ENCODE data around the gene DTD1. TPM values are rescaled to one million over a fixed set of nuclear protein-coding genes. Genes with fewer than 3 reads are reported as not detected.

Gene DTD1
- polyA plus RNA-seq, 3 donors from 2014 or later, result 47.4 to 68.3 (median 66.6) TPM

- Mint-ChIP-seq H3K27ac (peak overlapping the region in 1 of 6 donors; percentile 52), H3K4me3 (no peak overlapping the region), H3K4me1 (peaks cover 12 to 16% of the 10 kb centered on the region in 2 donors), H3K36me3 (peaks cover 0 to 5% (median 0%) of the 10 kb centered on the region in 3 donors), H3K9me3 (no peaks in the 10 kb centered on the region), H3K27me3 (ENCODE audit: low read depth in 3 of 3) (peaks cover 0 to 1% (median 0%) of the 10 kb centered on the region in 3 donors)
- no peak for DNase-seq
Measured at GRCh38 chr20:18705910-18706309, 118.1 kb downstream of the DTD1 start.

GRCh38 chr20:18712131-18712530, 124.3 kb downstream of the DTD1 start:
- Mint-ChIP-seq H3K9me3 (no peaks in the 10 kb centered on the region), H3K27ac (no peak overlapping the region), H3K4me1 (peaks cover 11 to 14% of the 10 kb centered on the region in 2 donors), H3K4me3 (no peak overlapping the region), H3K27me3 (ENCODE audit: low read depth in 3 of 3) (peaks cover 0 to 1% (median 0%) of the 10 kb centered on the region in 3 donors), H3K36me3 (peaks cover 0 to 5% (median 0%) of the 10 kb centered on the region in 3 donors)
- no peak for DNase-seq

- Mint-ChIP-seq H3K36me3 (peaks cover 0 to 5% (median 0%) of the 10 kb centered on the region in 3 donors), H3K27ac (no peak overlapping the region), H3K4me1 (peaks cover 11 to 15% of the 10 kb centered on the region in 2 donors), H3K27me3 (ENCODE audit: low read depth in 3 of 3) (peaks cover 0 to 1% (median 0%) of the 10 kb centered on the region in 3 donors), H3K9me3 (no peaks in the 10 kb centered on the region), H3K4me3 (no peak overlapping the region)
- DNase-seq, result no peak
Measured at GRCh38 chr20:18712882-18713281, 125.0 kb downstream of the DTD1 start.

- no peak overlapping the region for H3K4me3 Mint-ChIP-seq
- no peaks in the 10 kb centered on the region for H3K27me3 Mint-ChIP-seq (ENCODE audit: low read depth in 3 of 3)
- peaks cover 0 to 9% (median 5%) of the 10 kb centered on the region in 3 donors for H3K36me3 Mint-ChIP-seq
- DNase-seq, result no peak
- no peaks in the 10 kb centered on the region for H3K9me3 Mint-ChIP-seq
- H3K27ac Mint-ChIP-seq, result no peak overlapping the region
- peaks cover 11 to 15% of the 10 kb centered on the region in 2 donors for H3K4me1 Mint-ChIP-seq
Measured at GRCh38 chr20:18715564-18715963, 127.7 kb downstream of the DTD1 start.

- DNase-seq, result no peak
- Mint-ChIP-seq H3K36me3 (peaks cover 3 to 13% (median 12%) of the 10 kb centered on the region in 3 donors), H3K4me1 (peaks cover 6 to 7% of the 10 kb centered on the region in 2 donors), H3K27ac (peak overlapping the region in 1 of 6 donors; percentile 21), H3K27me3 (ENCODE audit: low read depth in 3 of 3) (no peaks in the 10 kb centered on the region), H3K4me3 (no peak overlapping the region), H3K9me3 (peaks cover 0 to 2% (median 0%) of the 10 kb centered on the region in 6 donors)
Measured at GRCh38 chr20:18717062-18717461, 129.2 kb downstream of the DTD1 start.

GRCh38 chr20:18718129-18718528, 130.3 kb downstream of the DTD1 start:
- Mint-ChIP-seq H3K9me3 (peaks cover 0 to 2% (median 0%) of the 10 kb centered on the region in 6 donors), H3K27me3 (ENCODE audit: low read depth in 3 of 3) (no peaks in the 10 kb centered on the region), H3K4me3 (no peak overlapping the region), H3K27ac (no peak overlapping the region), H3K4me1 (peaks cover 6 to 7% of the 10 kb centered on the region in 2 donors), H3K36me3 (peaks cover 3 to 13% (median 12%) of the 10 kb centered on the region in 3 donors)
- DNase-seq, result no peak

- Mint-ChIP-seq H3K4me1 (peaks cover 6 to 7% of the 10 kb centered on the region in 2 donors), H3K27ac (no peak overlapping the region), H3K27me3 (ENCODE audit: low read depth in 3 of 3) (no peaks in the 10 kb centered on the region), H3K36me3 (peaks cover 3 to 13% (median 12%) of the 10 kb centered on the region in 3 donors), H3K9me3 (peaks cover 0 to 2% (median 0%) of the 10 kb centered on the region in 6 donors), H3K4me3 (no peak overlapping the region)
- no peak for DNase-seq
Measured at GRCh38 chr20:18719426-18719825, 131.6 kb downstream of the DTD1 start.

GRCh38 chr20:18721551-18722115, 133.8 kb downstream of the DTD1 start:
- DNase-seq, result no peak
- Mint-ChIP-seq H3K4me3 (no peak overlapping the region), H3K9me3 (peaks cover 0 to 2% (median 0%) of the 10 kb centered on the region in 6 donors), H3K36me3 (peaks cover 3 to 12% (median 8%) of the 10 kb centered on the region in 3 donors), H3K27ac (no peak overlapping the region), H3K4me1 (peaks cover 4 to 15% of the 10 kb centered on the region in 2 donors), H3K27me3 (ENCODE audit: low read depth in 3 of 3) (no peaks in the 10 kb centered on the region)

- DNase-seq, result no peak
- peaks cover 0 to 2% (median 0%) of the 10 kb centered on the region in 6 donors for H3K9me3 Mint-ChIP-seq
- peaks cover 3 to 12% (median 8%) of the 10 kb centered on the region in 3 donors for H3K36me3 Mint-ChIP-seq
- H3K4me3 Mint-ChIP-seq, result no peak overlapping the region
- H3K4me1 Mint-ChIP-seq, result peaks cover under 1 to 17% of the 10 kb centered on the region in 2 donors
- H3K27me3 Mint-ChIP-seq (ENCODE audit: low read depth in 3 of 3), result peaks cover 0 to 3% (median 0%) of the 10 kb centered on the region in 3 donors
- H3K27ac Mint-ChIP-seq, result no peak overlapping the region
Measured at GRCh38 chr20:18722371-18722770, 134.5 kb downstream of the DTD1 start.

GRCh38 chr20:18724077-18724476, 136.2 kb downstream of the DTD1 start:
- Mint-ChIP-seq H3K27ac (no peak overlapping the region), H3K4me3 (no peak overlapping the region), H3K27me3 (ENCODE audit: low read depth in 3 of 3) (peaks cover 0 to 3% (median 0%) of the 10 kb centered on the region in 3 donors)

GRCh38 chr20:18724788-18725464, 137.1 kb downstream of the DTD1 start:
- H3K27ac Mint-ChIP-seq, result no peak overlapping the region
- peaks cover 6 to 21% of the 10 kb centered on the region in 2 donors for H3K4me1 Mint-ChIP-seq
- H3K36me3 Mint-ChIP-seq, result peaks cover 3 to 11% (median 4%) of the 10 kb centered on the region in 3 donors
- DNase-seq, result no peak
- peaks cover 0 to 2% (median 0%) of the 10 kb centered on the region in 6 donors for H3K9me3 Mint-ChIP-seq
- H3K27me3 Mint-ChIP-seq (ENCODE audit: low read depth in 3 of 3), result peaks cover 0 to 3% (median 0%) of the 10 kb centered on the region in 3 donors
- no peak overlapping the region for H3K4me3 Mint-ChIP-seq

More at GRCh38 chr20:18724077-18724476, 136.2 kb downstream of the DTD1 start:
- Mint-ChIP-seq H3K36me3 (peaks cover 3 to 12% (median 8%) of the 10 kb centered on the region in 3 donors), H3K9me3 (peaks cover 0 to 2% (median 0%) of the 10 kb centered on the region in 6 donors), H3K4me1 (peaks cover 6 to 21% of the 10 kb centered on the region in 2 donors)
- DNase-seq, result no peak

GRCh38 chr20:18727032-18727508, 139.2 kb downstream of the DTD1 start:
- peak overlapping the region in 2 of 6 donors; percentile 33 to 58 for H3K27ac Mint-ChIP-seq
- H3K4me3 Mint-ChIP-seq, result no peak overlapping the region
- no peaks in the 10 kb centered on the region for H3K36me3 Mint-ChIP-seq
- H3K4me1 Mint-ChIP-seq, result peaks cover 6 to 21% of the 10 kb centered on the region in 2 donors
- DNase-seq, result no peak
- H3K9me3 Mint-ChIP-seq, result no peaks in the 10 kb centered on the region
- H3K27me3 Mint-ChIP-seq (ENCODE audit: low read depth in 3 of 3), result peaks cover 0 to 3% (median 3%) of the 10 kb centered on the region in 3 donors

- no peak overlapping the region for H3K4me3 Mint-ChIP-seq
- peaks cover 7 to 21% of the 10 kb centered on the region in 2 donors for H3K4me1 Mint-ChIP-seq
- DNase-seq, result no peak
- H3K27ac Mint-ChIP-seq, result no peak overlapping the region
- no peaks in the 10 kb centered on the region for H3K9me3 Mint-ChIP-seq
- H3K36me3 Mint-ChIP-seq, result no peaks in the 10 kb centered on the region
- H3K27me3 Mint-ChIP-seq (ENCODE audit: low read depth in 3 of 3), result peaks cover 0 to 3% (median 3%) of the 10 kb centered on the region in 3 donors
Measured at GRCh38 chr20:18728165-18728869, 140.5 kb downstream of the DTD1 start.
